Stimulated activated naive CD4-positive, alpha-beta T cell (primary cell): ENCODE results near the gene SLC16A8.

Source experiments
- DNase-seq, 6 experiments: peaks; one replicate each; lab custom pipeline; 2025; lab: John Stamatoyannopoulos, UW

SLC16A8 gene

GRCh38 chr22:38072322-38073149 is 11.4 kb downstream of the SLC16A8 start:
- no peak for DNase-seq

DNA sequence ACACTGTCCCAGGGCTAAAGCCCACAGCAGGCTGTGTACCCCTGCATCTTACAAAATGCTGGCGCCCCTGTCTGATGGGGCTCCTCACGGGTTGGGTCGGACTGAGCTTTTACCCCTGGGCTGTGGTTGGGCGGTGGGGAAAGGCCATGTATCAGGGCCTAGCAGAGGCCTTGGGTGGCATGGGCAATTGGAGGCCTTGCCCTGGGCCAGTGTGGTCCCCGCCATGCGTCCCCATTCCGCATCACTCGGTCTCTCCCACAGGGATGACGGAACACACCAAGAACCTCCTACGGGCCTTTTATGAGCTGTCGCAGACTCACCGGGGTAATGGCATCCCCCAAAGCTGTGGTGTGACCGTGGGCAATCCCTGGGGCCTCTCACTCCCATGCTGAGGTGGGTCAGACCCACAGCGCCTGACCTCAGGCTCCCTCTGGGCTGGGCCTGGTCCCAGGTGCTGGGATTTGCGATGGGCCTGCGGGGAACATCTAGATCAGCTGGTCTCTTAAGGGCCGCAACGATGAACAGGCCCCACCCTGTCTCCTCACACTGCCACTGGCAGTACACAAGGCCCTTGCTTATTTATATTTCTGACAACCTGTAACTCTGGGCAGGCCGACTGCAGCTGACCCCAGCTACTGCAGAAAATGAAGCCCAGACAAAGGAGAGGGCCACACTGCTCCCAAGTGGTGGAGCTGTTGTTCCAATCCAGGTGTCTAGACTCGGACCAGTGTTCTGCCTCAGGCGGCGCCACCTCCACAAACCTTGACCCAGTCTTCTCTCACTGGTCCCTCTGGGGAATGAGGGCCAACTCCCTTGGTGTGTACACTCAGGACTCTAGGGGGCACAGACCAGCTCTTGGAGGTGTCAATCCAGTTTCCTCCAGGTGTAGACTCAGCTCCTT is 12.3 kb downstream of the SLC16A8 start:
- no peak for DNase-seq

DNA sequence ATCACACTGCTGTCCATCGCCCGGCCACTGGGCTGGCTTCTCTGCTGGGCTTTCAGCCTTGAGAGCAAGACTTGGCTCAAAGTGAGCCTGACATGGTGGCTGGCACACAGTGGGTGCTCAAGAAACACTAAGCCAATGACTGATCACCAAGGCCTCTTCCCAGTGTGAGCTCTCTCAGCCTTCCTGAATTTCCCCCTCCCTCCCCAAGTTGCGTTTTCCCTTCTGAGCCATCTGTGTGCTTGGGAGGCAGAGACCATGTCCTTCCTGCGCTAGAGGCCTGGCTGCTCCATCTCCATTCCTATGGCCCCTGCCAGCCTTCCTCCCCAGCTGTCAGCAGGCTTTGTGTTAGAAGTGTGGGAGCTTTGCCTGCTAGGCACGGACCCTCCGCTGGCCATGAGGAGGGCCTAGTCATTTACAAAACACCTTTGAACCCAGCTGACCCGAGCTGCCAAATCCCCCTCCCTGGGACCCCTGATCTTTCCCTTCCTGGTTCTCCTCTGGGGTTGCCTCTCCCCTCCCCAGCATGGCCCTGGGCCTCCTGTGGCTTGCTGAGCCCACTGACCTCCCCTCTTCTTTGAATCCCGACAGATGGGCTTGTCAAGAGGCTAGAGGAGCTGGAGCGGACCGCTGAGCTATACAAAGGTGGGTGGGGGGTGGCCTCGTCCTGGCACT is 13.6 kb downstream of the SLC16A8 start:
- no peak for DNase-seq

GRCh38 chr22:38069372-38070249 is 14.4 kb downstream of the SLC16A8 start:
- DNase-seq, result no peak

DNA sequence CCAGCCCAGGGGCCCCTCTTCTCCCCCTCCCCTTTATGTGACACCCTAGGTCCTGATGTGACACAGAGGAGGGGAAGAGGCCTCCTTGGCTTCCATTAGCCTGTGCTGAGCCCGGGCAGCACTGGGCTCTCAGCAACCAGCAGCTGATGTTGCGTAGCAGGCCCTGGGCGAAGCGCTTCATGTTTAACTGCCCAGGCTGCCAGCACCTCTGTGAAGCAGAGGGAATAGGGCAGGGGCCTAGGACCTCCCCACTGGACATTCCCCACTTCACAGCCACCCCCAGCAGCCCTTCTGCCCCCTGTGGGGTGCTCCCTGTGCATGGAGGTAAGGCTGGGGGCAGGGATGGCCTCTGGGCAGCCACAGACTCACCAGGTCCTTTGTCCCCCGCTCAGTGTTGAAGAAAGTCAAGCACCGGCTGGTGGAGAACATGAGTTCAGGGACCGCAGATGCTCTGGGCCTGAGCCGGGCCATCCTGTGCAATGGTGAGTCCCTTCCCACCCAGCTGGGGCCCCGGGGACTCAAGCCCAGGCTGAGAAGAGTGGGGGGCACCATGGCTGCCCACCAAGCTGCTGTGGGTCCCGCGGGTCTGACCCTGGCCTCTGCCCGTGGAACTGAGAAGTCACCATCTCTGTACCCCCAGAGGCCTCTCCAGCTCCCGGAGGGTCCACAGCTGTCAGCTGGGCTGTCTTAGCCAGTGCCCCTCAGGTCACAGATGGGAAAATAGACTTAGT is 15.2 kb downstream of the SLC16A8 start:
- DNase-seq, result no peak

DNA sequence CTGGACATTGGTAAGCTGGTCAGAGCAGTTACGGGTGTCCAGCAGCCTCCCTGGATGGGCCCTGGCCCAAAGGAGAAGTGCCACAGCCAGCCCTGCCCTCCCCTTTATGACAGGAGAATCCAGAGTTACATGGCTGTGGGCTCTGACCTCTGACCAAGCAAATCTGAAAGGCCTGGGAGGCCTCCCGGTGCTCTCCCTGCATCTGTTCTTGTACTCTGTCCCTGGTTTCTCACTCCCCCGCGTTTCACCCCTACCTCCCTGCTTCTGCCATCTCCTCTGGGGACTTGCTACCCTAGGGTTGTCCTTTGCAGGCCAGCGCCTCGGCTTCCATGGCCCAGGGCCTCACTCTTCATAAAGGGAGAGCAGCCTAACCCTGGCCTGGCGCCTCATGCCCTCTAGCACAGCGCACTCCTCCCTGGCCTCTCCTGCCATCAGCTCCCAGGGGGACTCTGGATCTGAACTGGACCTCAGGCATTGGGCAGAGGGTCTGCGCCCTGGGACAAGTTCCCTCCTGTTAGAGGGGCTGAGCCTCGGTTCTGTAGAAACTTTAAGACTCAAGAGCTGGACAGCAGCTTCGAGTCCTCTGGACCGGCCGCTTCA is 16.1 kb downstream of the SLC16A8 start:
- DNase-seq, result no peak

DNA sequence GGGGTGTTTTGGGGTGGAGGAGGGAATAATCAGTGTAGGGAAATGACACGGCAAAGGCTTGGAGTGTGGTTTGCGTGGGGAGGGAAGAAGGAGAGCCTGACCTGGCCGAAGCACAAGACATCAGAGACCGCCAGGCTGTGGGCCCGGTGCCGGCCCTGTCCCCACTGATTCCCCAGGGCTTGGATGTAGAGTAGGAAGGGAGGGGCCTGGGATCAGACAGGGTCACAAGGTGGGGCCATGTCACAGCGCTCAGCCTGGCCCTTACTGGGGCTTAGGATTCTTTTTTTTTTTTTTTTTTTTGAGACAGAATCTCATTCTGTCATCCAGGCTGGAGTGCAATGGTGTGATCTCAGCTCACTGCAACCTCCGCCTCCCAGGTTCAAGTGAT is 17.0 kb downstream of the SLC16A8 start:
- no peak for DNase-seq

- no peak for DNase-seq
Measured at GRCh38 chr22:38066381-38067027, 17.5 kb downstream of the SLC16A8 start.

- DNase-seq, result no peak
Measured at GRCh38 chr22:38065539-38065938, 18.4 kb downstream of the SLC16A8 start.

- DNase-seq, result no peak
Measured at GRCh38 chr22:38062791-38063190, 21.2 kb downstream of the SLC16A8 start.

- peak; percentile 68 to 89 (median 81) for DNase-seq
Measured at GRCh38 chr22:38056969-38057891, 26.8 kb downstream of the SLC16A8 start, which contains the start of gene PICK1. TSS of gene PICK1 (plus strand) at chr22:38057404. CDS start at chr22:38057810, 406 bp downstream.

GRCh38 chr22:38051900-38052862 is 31.8 kb downstream of the SLC16A8 start:
- peak; percentile 52 to 71 (median 66) for DNase-seq

- DNase-seq, result no peak
Measured at GRCh38 chr22:38051261-38051660, 32.7 kb downstream of the SLC16A8 start.

DNA sequence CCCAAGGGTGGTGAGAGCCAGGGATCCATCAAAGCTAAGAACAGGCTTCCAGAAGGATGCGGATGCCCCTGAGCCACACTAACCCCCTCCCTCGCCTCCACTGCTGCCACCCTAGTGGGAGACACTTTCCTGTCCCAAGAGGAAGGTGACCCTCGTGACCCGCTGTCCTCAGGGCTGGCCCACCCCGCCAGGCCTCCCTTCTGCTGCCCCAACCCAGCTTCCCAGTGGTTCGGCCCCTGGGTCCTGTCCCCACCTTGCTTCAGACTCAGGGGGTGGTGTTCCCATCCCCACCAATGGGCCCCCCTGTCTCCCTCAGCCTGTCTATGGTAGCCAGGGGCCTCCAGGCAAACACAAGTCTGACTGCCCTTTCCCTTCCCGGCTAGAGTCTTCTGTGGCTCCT is 33.3 kb downstream of the SLC16A8 start:
- DNase-seq, result no peak

DNA sequence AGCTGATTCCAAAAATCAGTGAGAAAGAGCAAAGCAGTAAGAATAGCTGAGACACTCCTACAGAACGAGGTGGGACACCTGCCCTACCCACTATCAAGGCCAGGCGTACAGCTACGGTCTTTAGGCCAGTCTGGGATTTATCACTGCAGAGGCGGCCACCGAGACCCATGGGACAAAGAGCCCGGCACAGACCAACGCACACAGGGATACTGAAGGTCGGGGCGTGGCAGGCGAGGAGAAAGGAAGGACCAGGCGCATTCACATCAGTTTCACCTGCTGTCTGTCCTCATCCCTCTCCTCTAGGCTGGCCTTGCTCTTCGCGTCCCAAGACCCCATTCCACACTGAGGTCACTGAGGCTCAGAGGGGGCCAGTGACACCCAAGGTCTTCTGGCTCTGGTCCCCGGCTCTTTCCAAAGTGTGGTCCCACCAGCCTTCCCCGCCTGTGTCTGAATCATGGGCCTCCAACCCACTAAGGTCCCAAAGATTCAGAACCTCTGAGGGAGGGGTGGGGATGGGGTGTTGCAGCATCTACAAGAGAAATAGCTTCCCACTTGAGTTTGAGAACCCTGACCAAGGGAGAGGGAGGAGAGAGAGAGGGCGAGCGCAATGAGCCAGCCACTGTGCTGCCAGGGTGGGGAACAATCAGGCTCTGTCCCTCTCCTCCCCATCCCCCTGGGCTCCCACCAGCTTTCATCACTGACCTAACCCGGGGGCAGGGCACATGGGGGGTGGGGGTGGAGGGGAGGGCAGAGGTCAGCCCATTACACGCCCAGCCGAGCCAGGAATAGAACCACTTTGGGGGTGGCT is 34.0 kb downstream of the SLC16A8 start:
- no peak for DNase-seq

GRCh38 chr22:38046070-38046748 is 37.8 kb downstream of the SLC16A8 start:
- DNase-seq, result no peak
